ENCODE measurements around the gene AKR1D1. TPM values are rescaled to one million over a fixed set of nuclear protein-coding genes. Genes with fewer than 3 reads are reported as not detected.
"Not testable (repeated sequence)": the region's sequence is repeated elsewhere in the genome, so short reads cannot be mapped to it uniquely, and the experiment has no call there.

Gene AKR1D1
- total RNA-seq, 1 donor from 2014 or later, result under 0.01 TPM

- Histone ChIP-seq H3K27me3 (ENCODE audit: control insufficient read depth, insufficient read depth, low read length) (no peaks in the 10 kb centered on the region), H3K36me3 (ENCODE audit: control insufficient read depth, insufficient read depth, low read length) (no peaks in the 10 kb centered on the region), H3K4me3 (ENCODE audit: low read depth, low read length) (no peak overlapping the region)
- DNase-seq (ENCODE audit: low read depth), result no peak
- no peak for TF ChIP-seq CTCF (IDR thresholded peaks at IDR 0.05; ENCODE audit: insufficient read depth, low read length, severe bottlenecking)
- FAIRE-seq, result no peak
Measured at GRCh38 chr7:138075350-138075749, 909 bp upstream of the AKR1D1 start.

- H3K36me3 ChIP-seq (ENCODE audit: control insufficient read depth, insufficient read depth, low read length); DNase-seq (ENCODE audit: low read depth); H3K4me3 ChIP-seq (ENCODE audit: low read depth, low read length); FAIRE-seq; H3K27me3 ChIP-seq (ENCODE audit: control insufficient read depth, insufficient read depth, low read length): not testable (repeated sequence)
Measured at GRCh38 chr7:138075786-138076185, 473 bp upstream of the AKR1D1 start.

- FAIRE-seq, result no peak
Measured at GRCh38 chr7:138077809-138078208, 1.6 kb downstream of the AKR1D1 start.

GRCh38 chr7:138079137-138079536 lies 2.9 kb downstream of the AKR1D1 start:
- Histone ChIP-seq H3K36me3 (ENCODE audit: control insufficient read depth, insufficient read depth, low read length) (no peaks in the 10 kb centered on the region), H3K27me3 (ENCODE audit: control insufficient read depth, insufficient read depth, low read length) (no peaks in the 10 kb centered on the region), H3K4me3 (ENCODE audit: low read depth, low read length) (no peak overlapping the region)
- FAIRE-seq (no peak), DNase-seq (ENCODE audit: low read depth) (no peak)
- TF ChIP-seq CTCF (IDR thresholded peaks at IDR 0.05; ENCODE audit: insufficient read depth, low read length, severe bottlenecking), result no peak

More at GRCh38 chr7:138077809-138078208, 1.6 kb downstream of the AKR1D1 start:
- H3K36me3 ChIP-seq (ENCODE audit: control insufficient read depth, insufficient read depth, low read length), result no peaks in the 10 kb centered on the region
- TF ChIP-seq CTCF (IDR thresholded peaks at IDR 0.05; ENCODE audit: insufficient read depth, low read length, severe bottlenecking), result no peak
- DNase-seq (ENCODE audit: low read depth), result peak; percentile 79
- H3K4me3 ChIP-seq (ENCODE audit: low read depth, low read length), result no peak overlapping the region
- H3K27me3 ChIP-seq (ENCODE audit: control insufficient read depth, insufficient read depth, low read length), result no peaks in the 10 kb centered on the region

GRCh38 chr7:138081868-138082267 lies 5.6 kb downstream of the AKR1D1 start:
- no peaks in the 10 kb centered on the region for H3K27me3 ChIP-seq (ENCODE audit: control insufficient read depth, insufficient read depth, low read length)
- TF ChIP-seq CTCF (IDR thresholded peaks at IDR 0.05; ENCODE audit: insufficient read depth, low read length, severe bottlenecking), result no peak
- no peaks in the 10 kb centered on the region for H3K36me3 ChIP-seq (ENCODE audit: control insufficient read depth, insufficient read depth, low read length)
- DNase-seq (ENCODE audit: low read depth) (no peak), FAIRE-seq (no peak)
- no peak overlapping the region for H3K4me3 ChIP-seq (ENCODE audit: low read depth, low read length)

GRCh38 chr7:138083859-138084258 lies 7.6 kb downstream of the AKR1D1 start:
- FAIRE-seq (no peak), DNase-seq (ENCODE audit: low read depth) (no peak)
- TF ChIP-seq CTCF (IDR thresholded peaks at IDR 0.05; ENCODE audit: insufficient read depth, low read length, severe bottlenecking), result no peak
- no peak overlapping the region for H3K4me3 ChIP-seq (ENCODE audit: low read depth, low read length)
- no peaks in the 10 kb centered on the region for H3K36me3 ChIP-seq (ENCODE audit: control insufficient read depth, insufficient read depth, low read length)
- no peaks in the 10 kb centered on the region for H3K27me3 ChIP-seq (ENCODE audit: control insufficient read depth, insufficient read depth, low read length)

All from bronchial epithelial cell (primary cell).